Stomach (tissue), 4 donors: ENCODE results near the gene TPI1.

ENCODE experiments used
- CTCF ChIP-seq, 7 experiments: fragments of 450-650 bp in 4 of 7; fragments of 200-600 bp in 3 of 7; sonication (generic) in 3 of 7; IDR thresholded peaks; one replicate each; pipeline ENCODE4 v1.5.1; 2016 to 2019; ENCODE audit warnings: antibody characterized with exemption in 7 of 7, control low read depth in 2 of 7, mild to moderate bottlenecking in 1 of 7
- EP300 ChIP-seq: sonication (generic); formaldehyde crosslinking; IDR thresholded peaks from one replicate; pipeline ENCODE4 v1.6.1; 2017; ENCODE audit warnings: antibody characterized with exemption
- POLR2A ChIP-seq, 4 donors: fragments of 450-650 bp; IDR thresholded peaks; one replicate each; pipeline ENCODE4 v1.6.1; 2016; ENCODE audit warnings: antibody characterized with exemption in 4 of 4, control low read depth in 2 of 4, mild to moderate bottlenecking in 1 of 4, moderate library complexity in 1 of 4
- POLR2AphosphoS5 ChIP-seq, 3 donors: sonication (generic); formaldehyde crosslinking; IDR thresholded peaks; one replicate each; pipeline ENCODE4 v1.6.1; 2016; ENCODE audit warnings: antibody characterized with exemption in 3 of 3

GRCh38 chr12:6849976-6850560 is 17.3 kb upstream of the TPI1 start:
- TF ChIP-seq CTCF (IDR thresholded peaks at IDR 0.05) (no peak), POLR2A (IDR thresholded peaks at IDR 0.05) (no peak), POLR2AphosphoS5 (IDR thresholded peaks at IDR 0.05) (no peak), EP300 (no peak)
